ENCODE results near the gene USP34. TPM values are rescaled to one million over a fixed set of nuclear protein-coding genes. Genes with fewer than 3 reads are reported as not detected.

USP34 gene
- total RNA-seq, 1 experiment from 2014 or later = 91.4 TPM

DNA sequence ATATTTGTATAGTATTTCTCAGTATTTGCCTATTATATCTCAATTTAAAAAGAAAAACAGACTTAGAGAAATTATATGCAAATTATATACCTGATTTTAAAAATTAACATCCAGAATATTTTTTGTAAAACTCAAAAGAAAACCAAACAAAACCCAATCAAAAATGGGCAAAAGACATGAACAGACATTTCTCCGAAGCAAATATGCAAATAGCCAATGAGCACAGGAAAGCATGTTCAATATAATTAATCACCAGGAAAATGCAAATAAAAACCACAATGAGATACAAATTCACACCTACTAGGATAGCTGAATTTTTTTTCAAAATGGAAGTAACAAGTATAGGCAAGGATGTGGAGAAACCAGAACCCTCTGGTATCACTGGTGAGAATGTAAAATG is 108.0 kb downstream of the USP34 start:
- ATAC-seq (no peak), DNase-seq (ENCODE audit: low read depth, low spot score) (no peak)
- no peaks in the 10 kb centered on the region for H3K36me3 ChIP-seq (ENCODE audit: control insufficient read depth, insufficient read depth, low read length)
- no TSS peak for BruUV-seq (replicated peaks)
- no peak overlapping the region for H3K4me3 ChIP-seq (ENCODE audit: low read depth in 2 of 2, low read length in 2 of 2)
- in situ Hi-C loops (cut with HindIII; ENCODE audit: low pct_unique_long_range_greater_than_20kb, low sequenced_read_pairs) (no loop called here), intact Hi-C loops (cut with micrococcal nuclease; ENCODE audit: unreplicated experiment) (no loop called here)
- no peak overlapping the region for H3K27ac ChIP-seq (ENCODE audit: low read length)
- CTCF ChIA-PET = no interaction called here
- no peaks in the 10 kb centered on the region for H3K9me3 ChIP-seq (ENCODE audit: control insufficient read depth, insufficient read depth, low read depth, low read length)
- no peaks in the 10 kb centered on the region for H3K27me3 ChIP-seq (ENCODE audit: control insufficient read depth, insufficient read depth, low read length)
- no peaks in the 10 kb centered on the region for H3K4me1 ChIP-seq (ENCODE audit: control insufficient read depth, insufficient read depth, low read length)
- TF ChIP-seq SIN3A (IDR thresholded peaks at IDR 0.05; ENCODE audit: borderline replicate concordance, insufficient read depth, low read depth, low read length) (no peak), TCF7L2 (IDR thresholded peaks at IDR 0.05; ENCODE audit: low read depth, low read length) (no peak), POLR2AphosphoS5 (IDR thresholded peaks at IDR 0.05; ENCODE audit: low read depth, low read length) (no peak)
- TF ChIP-seq, protein P1, sequence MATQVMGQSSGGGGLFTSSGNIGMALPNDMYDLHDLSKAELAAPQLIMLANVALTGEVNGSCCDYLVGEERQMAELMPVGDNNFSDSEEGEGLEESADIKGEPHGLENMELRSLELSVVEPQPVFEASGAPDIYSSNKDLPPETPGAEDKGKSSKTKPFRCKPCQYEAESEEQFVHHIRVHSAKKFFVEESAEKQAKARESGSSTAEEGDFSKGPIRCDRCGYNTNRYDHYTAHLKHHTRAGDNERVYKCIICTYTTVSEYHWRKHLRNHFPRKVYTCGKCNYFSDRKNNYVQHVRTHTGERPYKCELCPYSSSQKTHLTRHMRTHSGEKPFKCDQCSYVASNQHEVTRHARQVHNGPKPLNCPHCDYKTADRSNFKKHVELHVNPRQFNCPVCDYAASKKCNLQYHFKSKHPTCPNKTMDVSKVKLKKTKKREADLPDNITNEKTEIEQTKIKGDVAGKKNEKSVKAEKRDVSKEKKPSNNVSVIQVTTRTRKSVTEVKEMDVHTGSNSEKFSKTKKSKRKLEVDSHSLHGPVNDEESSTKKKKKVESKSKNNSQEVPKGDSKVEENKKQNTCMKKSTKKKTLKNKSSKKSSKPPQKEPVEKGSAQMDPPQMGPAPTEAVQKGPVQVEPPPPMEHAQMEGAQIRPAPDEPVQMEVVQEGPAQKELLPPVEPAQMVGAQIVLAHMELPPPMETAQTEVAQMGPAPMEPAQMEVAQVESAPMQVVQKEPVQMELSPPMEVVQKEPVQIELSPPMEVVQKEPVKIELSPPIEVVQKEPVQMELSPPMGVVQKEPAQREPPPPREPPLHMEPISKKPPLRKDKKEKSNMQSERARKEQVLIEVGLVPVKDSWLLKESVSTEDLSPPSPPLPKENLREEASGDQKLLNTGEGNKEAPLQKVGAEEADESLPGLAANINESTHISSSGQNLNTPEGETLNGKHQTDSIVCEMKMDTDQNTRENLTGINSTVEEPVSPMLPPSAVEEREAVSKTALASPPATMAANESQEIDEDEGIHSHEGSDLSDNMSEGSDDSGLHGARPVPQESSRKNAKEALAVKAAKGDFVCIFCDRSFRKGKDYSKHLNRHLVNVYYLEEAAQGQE (IDR thresholded peaks at IDR 0.05; ENCODE audit: insufficient read depth in 1 of 2, low read depth in 2 of 2, low read length in 1 of 2) = no peak
- TF ChIP-seq, protein P2, sequence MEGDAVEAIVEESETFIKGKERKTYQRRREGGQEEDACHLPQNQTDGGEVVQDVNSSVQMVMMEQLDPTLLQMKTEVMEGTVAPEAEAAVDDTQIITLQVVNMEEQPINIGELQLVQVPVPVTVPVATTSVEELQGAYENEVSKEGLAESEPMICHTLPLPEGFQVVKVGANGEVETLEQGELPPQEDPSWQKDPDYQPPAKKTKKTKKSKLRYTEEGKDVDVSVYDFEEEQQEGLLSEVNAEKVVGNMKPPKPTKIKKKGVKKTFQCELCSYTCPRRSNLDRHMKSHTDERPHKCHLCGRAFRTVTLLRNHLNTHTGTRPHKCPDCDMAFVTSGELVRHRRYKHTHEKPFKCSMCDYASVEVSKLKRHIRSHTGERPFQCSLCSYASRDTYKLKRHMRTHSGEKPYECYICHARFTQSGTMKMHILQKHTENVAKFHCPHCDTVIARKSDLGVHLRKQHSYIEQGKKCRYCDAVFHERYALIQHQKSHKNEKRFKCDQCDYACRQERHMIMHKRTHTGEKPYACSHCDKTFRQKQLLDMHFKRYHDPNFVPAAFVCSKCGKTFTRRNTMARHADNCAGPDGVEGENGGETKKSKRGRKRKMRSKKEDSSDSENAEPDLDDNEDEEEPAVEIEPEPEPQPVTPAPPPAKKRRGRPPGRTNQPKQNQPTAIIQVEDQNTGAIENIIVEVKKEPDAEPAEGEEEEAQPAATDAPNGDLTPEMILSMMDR (IDR thresholded peaks at IDR 0.05) = no peak
- POLR2A ChIA-PET = interaction anchor here (0.5 kb wide), 1 partner anchor 23 kb away, joined by 3 read pairs; no protein-coding TSS in a partner anchor

DNA sequence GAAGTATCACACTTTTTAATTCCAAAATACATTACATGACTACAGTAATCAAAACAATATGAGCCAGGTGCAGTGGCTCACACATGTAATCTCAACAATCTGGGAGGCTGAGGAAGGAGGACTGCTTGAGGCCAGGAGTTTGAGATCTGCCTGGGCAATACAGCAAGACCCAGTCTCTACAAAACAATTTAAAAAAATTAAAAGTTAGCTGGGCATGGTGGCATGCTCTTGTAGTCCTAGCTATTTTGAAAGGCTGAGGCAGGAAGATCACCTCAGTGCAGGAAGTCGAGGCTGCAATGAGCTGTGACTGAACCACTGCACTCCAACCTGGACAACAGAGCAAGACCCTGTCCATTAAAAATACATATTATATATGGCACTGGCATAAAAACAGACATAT is 109.8 kb downstream of the USP34 start:
- TF ChIP-seq, protein P2 (IDR thresholded peaks at IDR 0.05) = no peak
- no peak for TF ChIP-seq SIN3A (IDR thresholded peaks at IDR 0.05; ENCODE audit: borderline replicate concordance, insufficient read depth, low read depth, low read length)
- TF ChIP-seq TCF7L2 (IDR thresholded peaks at IDR 0.05; ENCODE audit: low read depth, low read length) = no peak
- in situ Hi-C loops (cut with HindIII; ENCODE audit: low pct_unique_long_range_greater_than_20kb, low sequenced_read_pairs) = no loop called here
- ChIA-PET POLR2A (no interaction called here), CTCF (no interaction called here)
- Histone ChIP-seq H3K4me3 (ENCODE audit: low read depth in 2 of 2, low read length in 2 of 2) (no peak overlapping the region), H3K27me3 (ENCODE audit: control insufficient read depth, insufficient read depth, low read length) (no peaks in the 10 kb centered on the region), H3K27ac (ENCODE audit: low read length) (no peak overlapping the region), H3K36me3 (ENCODE audit: control insufficient read depth, insufficient read depth, low read length) (no peaks in the 10 kb centered on the region; the same call in 1 of the 2 replicates), H3K9me3 (ENCODE audit: control insufficient read depth, insufficient read depth, low read depth, low read length) (no peaks in the 10 kb centered on the region), H3K4me1 (ENCODE audit: control insufficient read depth, insufficient read depth, low read length) (no peaks in the 10 kb centered on the region)
- DNase-seq (ENCODE audit: low read depth, low spot score) = no peak
- BruUV-seq (replicated peaks) = no TSS peak
- intact Hi-C loops (cut with micrococcal nuclease; ENCODE audit: unreplicated experiment) = no loop called here
- ATAC-seq = no peak
